A549 (cell line): Measurements from ENCODE around the gene CILP2. TPM values are rescaled to one million over a fixed set of nuclear protein-coding genes. Genes with fewer than 3 reads are reported as not detected.

Experiments
- ATAC-seq, 2 experiments: fragments of 200-7000 bp in 1 of 2; fragments of >200 bp in 1 of 2; cut with Nextera tagmentation in 1 of 2; cut with Tn5 transposase in 1 of 2; 3 replicates each; pipeline versions ENCODE4 v1.8.0 to v1.9.1; 2018 to 2020; ENCODE audit warnings: mild to moderate bottlenecking in 1 of 2, moderate library complexity in 1 of 2
- CTCF ChIA-PET: fragments of 300-600 bp; sonication (Branson Sonifier 250); formaldehyde crosslinking; extraction: SDS; loops from one replicate; lab custom pipeline; 2021; ENCODE audit warnings: antibody characterized with exemption, inconsistent platforms; lab: Yijun Ruan, JAX
- POLR2A ChIA-PET: fragments of 350-600 bp; formaldehyde crosslinking; extraction: SDS; loops from one replicate; lab custom pipeline; 2021; ENCODE audit warnings: antibody characterized with exemption, inconsistent platforms; lab: Yijun Ruan, JAX
- DNase-seq, 2 experiments: peaks; one replicate each; pipeline versions ENCODE4 v3.0.0 to v3.0.0-alpha.2; 2011 to 2016; ENCODE audit warnings: low read depth in 1 of 2, low spot score in 1 of 2
- FAIRE-seq: peaks from 2 replicates; lab custom pipeline; 2011; peaks lifted over from hg19 to GRCh38; lab: Jason Lieb, UNC
- H3K27ac ChIP-seq, 2 experiments: fragments of >200 bp; sonication (Bioruptor Twin); formaldehyde crosslinking; 3 replicates each; pipeline ENCODE4 v1.5.1; 2016 to 2017
- H3K4me1 ChIP-seq: fragments of >200 bp; sonication (Bioruptor Twin); formaldehyde crosslinking; 3 replicates; pipeline ENCODE4 v1.6.1; 2016
- H3K4me2 ChIP-seq: fragments of >200 bp; sonication (Bioruptor Twin); formaldehyde crosslinking; 3 replicates; pipeline ENCODE4 v1.6.1; 2016
- H3K4me3 ChIP-seq: fragments of >200 bp; sonication (Bioruptor Twin); formaldehyde crosslinking; 3 replicates; pipeline ENCODE4 v1.5.1; 2016
- H3K9me3 ChIP-seq: fragments of >200 bp; sonication (Bioruptor Twin); formaldehyde crosslinking; 3 replicates; pipeline ENCODE4 v1.6.1; 2016
- BHLHE40 ChIP-seq: IDR thresholded peaks from 2 replicates; pipeline ENCODE4 v1.6.1; 2012; ENCODE audit warnings: low read depth, low read length, inconsistent platforms
- CBX8 ChIP-seq: fragments of 200-600 bp; sonication (generic); IDR thresholded peaks from 2 replicates; pipeline ENCODE4 v1.6.1; 2016
- CEBPB ChIP-seq, 2 experiments: fragments of >200 bp in 1 of 2; sonication (Bioruptor Twin) in 1 of 2; formaldehyde crosslinking in 1 of 2; IDR thresholded peaks; 2 replicates each; pipeline ENCODE4 v1.6.1; 2012 to 2016
- CHD4 ChIP-seq: fragments of 200-600 bp; sonication (generic); IDR thresholded peaks from 2 replicates; pipeline ENCODE4 v1.6.1; 2016; ENCODE audit warnings: antibody characterized with exemption, mild to moderate bottlenecking, borderline replicate concordance
- ESRRA ChIP-seq: fragments of 150-350 bp; IDR thresholded peaks from 2 replicates; pipeline ENCODE4 v1.6.1; 2014; ENCODE audit warnings: mild to moderate bottlenecking, low read length, borderline replicate concordance
- HOXA7 ChIP-seq: fragments of 250-450 bp; sonication (Bioruptor Pico); IDR thresholded peaks from 2 replicates; pipeline ENCODE4 v1.5.0; 2020; ENCODE audit warnings: mild to moderate bottlenecking, moderate library complexity
- JUN ChIP-seq, 2 experiments: fragments of >200 bp; sonication (Bioruptor Twin); formaldehyde crosslinking; IDR thresholded peaks; 2 replicates in 1 of 2; 3 replicates in 1 of 2; pipeline ENCODE4 v1.6.1; 2016 to 2017
- NR3C1 ChIP-seq: fragments of >200 bp; sonication (Bioruptor Twin); formaldehyde crosslinking; IDR thresholded peaks from 3 replicates; pipeline ENCODE4 v1.6.1; 2017
- PHF8 ChIP-seq: fragments of 200-600 bp; sonication (generic); IDR thresholded peaks from 2 replicates; pipeline ENCODE4 v1.6.1; 2016; ENCODE audit warnings: low read depth, mild to moderate bottlenecking, antibody characterized with exemption, moderate library complexity, borderline replicate concordance
- RARB ChIP-seq: fragments of 250-450 bp; sonication (Bioruptor Pico); IDR thresholded peaks from 2 replicates; pipeline ENCODE4 v1.8.0; 2021; ENCODE audit warnings: mild to moderate bottlenecking, moderate library complexity
- SREBF2 ChIP-seq: fragments of 450-650 bp; IDR thresholded peaks from 2 replicates; pipeline ENCODE4 v1.6.1; 2014; ENCODE audit warnings: mild to moderate bottlenecking, moderate library complexity
- TFCP2L1 ChIP-seq: fragments of 250-450 bp; sonication (Bioruptor Pico); IDR thresholded peaks from 2 replicates; pipeline ENCODE4 v1.5.0; 2021; ENCODE audit warnings: mild to moderate bottlenecking
- ZC3H11A ChIP-seq: fragments of 450-650 bp; IDR thresholded peaks from 2 replicates; pipeline ENCODE4 v1.6.1; 2014; ENCODE audit warnings: antibody characterized with exemption, mild to moderate bottlenecking
- WGBS: methylation state at CpG from one replicate; pipeline ENCODE4 v1.1.6; 2017; ENCODE audit errors: missing lambda C conversion rate; 5-methylcytosine and 5-hydroxymethylcytosine counted together
- polyA plus RNA-seq, 4 experiments: library from polyadenylated mRNA; depleted of rRNA in 3 of 4; stranded (reverse); fragments of >200 nt; fragmentation: RNase III in 1 of 4; extraction: RNeasy Plus Mini Kit Qiagen cat#74134 plus additional on column Dnase treatment in 1 of 4; gene quantifications; 2 replicates in 3 of 4; 3 replicates in 1 of 4; pipeline ENCODE4 v1.2.3, GENCODE V29; 2011 to 2017
- TF ChIP-seq, protein P1 (sequence below): fragments of 250-450 bp; sonication (Bioruptor Pico); IDR thresholded peaks from 2 replicates; pipeline ENCODE4 v1.5.0; 2021; ENCODE audit warnings: mild to moderate bottlenecking, moderate library complexity, borderline replicate concordance
- TF ChIP-seq, protein P2 (sequence below): IDR thresholded peaks from 2 replicates; pipeline ENCODE4 v1.6.1; 2012; ENCODE audit warnings: low read depth, borderline replicate concordance
- TF ChIP-seq, protein P3 (sequence below): fragments of 150-350 bp; IDR thresholded peaks from 2 replicates; pipeline ENCODE4 v1.6.1; 2014; ENCODE audit warnings: low read depth, mild to moderate bottlenecking, low read length
- TF ChIP-seq, protein P4 (sequence below): fragments of 250-450 bp; sonication (Bioruptor Pico); IDR thresholded peaks from 2 replicates; pipeline ENCODE4 v1.5.0; 2020; ENCODE audit warnings: low read depth, mild to moderate bottlenecking, moderate library complexity
- TF ChIP-seq, protein P5 (sequence below): fragments of >200 bp; sonication (Bioruptor Twin); formaldehyde crosslinking; IDR thresholded peaks from 3 replicates; pipeline ENCODE4 v1.6.1; 2016

Gene CILP2
- polyA plus RNA-seq, 2 of the 4 experiments (the other 2 are of a cell fraction): 0.17 TPM

DNA sequence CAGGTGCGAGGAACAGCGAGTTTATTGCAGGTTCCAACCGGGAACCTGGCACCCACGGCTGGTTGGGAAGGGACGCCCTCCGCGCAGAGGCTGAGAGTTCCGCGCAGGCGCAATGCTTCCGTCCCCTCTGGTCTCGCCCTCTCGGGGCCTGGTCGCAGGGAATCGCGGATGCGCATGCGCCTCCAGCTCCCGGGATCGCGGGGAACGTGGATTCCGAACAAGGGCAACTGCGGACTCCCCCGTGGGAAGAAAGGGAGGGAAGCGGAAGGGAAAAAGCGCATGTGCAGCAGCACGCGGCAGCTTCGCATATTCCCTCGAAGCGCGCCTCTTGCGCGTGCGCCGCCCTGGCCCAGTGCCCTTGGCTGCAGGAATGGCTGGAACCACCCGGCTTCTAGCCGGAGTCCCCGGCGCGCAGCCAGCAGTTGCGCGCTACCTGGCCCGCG, 23.8 kb upstream of the CILP2 start:
- no peak overlapping the region for H3K4me2 ChIP-seq
- H3K27ac ChIP-seq: no peak overlapping the region
- WGBS: 97% methylated on average over 33 of the region's 46 CpGs
- H3K4me3 ChIP-seq: no peak overlapping the region
- TF ChIP-seq ZC3H11A (no peak), NR3C1 (no peak), BHLHE40 (no peak), ESRRA (no peak), CBX8 (no peak), SREBF2 (no peak), CHD4 (no peak), RARB (CRISPR knock-in tag) (no peak), CEBPB (IDR thresholded peaks at IDR 0.05) (no peak), TFCP2L1 (CRISPR knock-in tag) (no peak)
- TF ChIP-seq, protein P1, sequence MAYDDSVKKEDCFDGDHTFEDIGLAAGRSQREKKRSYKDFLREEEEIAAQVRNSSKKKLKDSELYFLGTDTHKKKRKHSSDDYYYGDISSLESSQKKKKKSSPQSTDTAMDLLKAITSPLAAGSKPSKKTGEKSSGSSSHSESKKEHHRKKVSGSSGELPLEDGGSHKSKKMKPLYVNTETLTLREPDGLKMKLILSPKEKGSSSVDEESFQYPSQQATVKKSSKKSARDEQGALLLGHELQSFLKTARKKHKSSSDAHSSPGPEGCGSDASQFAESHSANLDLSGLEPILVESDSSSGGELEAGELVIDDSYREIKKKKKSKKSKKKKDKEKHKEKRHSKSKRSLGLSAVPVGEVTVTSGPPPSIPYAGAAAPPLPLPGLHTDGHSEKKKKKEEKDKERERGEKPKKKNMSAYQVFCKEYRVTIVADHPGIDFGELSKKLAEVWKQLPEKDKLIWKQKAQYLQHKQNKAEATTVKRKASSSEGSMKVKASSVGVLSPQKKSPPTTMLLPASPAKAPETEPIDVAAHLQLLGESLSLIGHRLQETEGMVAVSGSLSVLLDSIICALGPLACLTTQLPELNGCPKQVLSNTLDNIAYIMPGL: no peak
- TF ChIP-seq, protein P2, sequence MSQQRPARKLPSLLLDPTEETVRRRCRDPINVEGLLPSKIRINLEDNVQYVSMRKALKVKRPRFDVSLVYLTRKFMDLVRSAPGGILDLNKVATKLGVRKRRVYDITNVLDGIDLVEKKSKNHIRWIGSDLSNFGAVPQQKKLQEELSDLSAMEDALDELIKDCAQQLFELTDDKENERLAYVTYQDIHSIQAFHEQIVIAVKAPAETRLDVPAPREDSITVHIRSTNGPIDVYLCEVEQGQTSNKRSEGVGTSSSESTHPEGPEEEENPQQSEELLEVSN: no peak
- TF ChIP-seq, protein P3, sequence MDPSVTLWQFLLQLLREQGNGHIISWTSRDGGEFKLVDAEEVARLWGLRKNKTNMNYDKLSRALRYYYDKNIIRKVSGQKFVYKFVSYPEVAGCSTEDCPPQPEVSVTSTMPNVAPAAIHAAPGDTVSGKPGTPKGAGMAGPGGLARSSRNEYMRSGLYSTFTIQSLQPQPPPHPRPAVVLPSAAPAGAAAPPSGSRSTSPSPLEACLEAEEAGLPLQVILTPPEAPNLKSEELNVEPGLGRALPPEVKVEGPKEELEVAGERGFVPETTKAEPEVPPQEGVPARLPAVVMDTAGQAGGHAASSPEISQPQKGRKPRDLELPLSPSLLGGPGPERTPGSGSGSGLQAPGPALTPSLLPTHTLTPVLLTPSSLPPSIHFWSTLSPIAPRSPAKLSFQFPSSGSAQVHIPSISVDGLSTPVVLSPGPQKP: no peak
- H3K4me1 ChIP-seq: peaks cover 8% of the 10 kb centered on the region; the same call in 2 of the 3 replicates
- FAIRE-seq (no peak), DNase-seq (no peak), ATAC-seq (no peak)
- ChIA-PET POLR2A (no interaction called here), CTCF (interaction anchor here (0.7 to 1.4 kb wide), 2 partner anchors 24 to 40 kb away, joined by 3 read pairs; no protein-coding TSS in a partner anchor)
- no peaks in the 10 kb centered on the region for H3K9me3 ChIP-seq

DNA sequence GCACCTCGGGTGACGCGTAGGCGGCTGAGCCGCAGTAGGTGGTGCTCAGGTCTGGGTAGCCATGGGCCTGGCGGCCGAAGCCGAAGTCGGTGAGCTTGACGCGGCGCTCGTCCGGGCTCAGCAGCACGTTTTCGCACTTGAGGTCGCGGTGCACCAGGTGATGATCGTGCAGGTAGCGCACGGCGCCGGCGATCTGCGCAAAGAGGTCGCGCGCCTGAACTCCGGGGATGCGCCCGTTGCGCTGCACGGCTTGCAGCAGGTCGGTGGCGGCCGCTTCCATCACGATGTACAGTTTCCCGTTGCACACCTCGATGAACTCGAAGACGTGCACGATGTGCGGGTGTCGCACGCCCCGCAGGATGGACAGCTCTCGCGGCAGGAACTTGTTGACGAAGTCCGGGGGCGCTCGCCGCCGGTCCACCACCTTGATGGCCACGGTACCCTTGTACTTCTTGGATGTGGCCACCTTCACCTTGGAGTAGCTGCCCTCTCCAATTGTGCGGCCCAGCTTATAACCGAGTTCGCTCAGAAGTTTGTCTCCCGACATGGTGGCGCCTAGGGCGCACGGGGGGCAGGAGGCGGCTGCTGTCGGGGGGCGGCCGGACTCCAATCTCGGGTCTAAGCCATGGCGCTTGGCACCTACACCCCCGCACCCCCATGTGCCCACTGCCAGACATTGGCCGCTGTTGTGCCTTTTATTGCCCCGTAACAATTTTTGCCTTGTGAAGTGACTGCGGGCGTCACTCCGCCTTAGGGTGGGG, 23.0 kb upstream of the CILP2 start, which contains the start of gene TSSK6:
TSSK6 (minus strand) TSS at position 668 of the 761 bp plus-strand sequence; CDS start at position 547, 121 bp downstream.
- CTCF ChIA-PET: interaction anchor here (0.5 to 2.0 kb wide), 4 partner anchors 14 to 39 kb away, joined by 3 to 7 read pairs (median 3); no protein-coding TSS in a partner anchor
- 97% methylated on average over 69 of the region's 74 CpGs for WGBS
- TF ChIP-seq HOXA7: no peak
- TF ChIP-seq, protein P4, sequence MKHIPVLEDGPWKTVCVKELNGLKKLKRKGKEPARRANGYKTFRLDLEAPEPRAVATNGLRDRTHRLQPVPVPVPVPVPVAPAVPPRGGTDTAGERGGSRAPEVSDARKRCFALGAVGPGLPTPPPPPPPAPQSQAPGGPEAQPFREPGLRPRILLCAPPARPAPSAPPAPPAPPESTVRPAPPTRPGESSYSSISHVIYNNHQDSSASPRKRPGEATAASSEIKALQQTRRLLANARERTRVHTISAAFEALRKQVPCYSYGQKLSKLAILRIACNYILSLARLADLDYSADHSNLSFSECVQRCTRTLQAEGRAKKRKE (CRISPR knock-in tag): no peak
- TF ChIP-seq, protein P5, sequence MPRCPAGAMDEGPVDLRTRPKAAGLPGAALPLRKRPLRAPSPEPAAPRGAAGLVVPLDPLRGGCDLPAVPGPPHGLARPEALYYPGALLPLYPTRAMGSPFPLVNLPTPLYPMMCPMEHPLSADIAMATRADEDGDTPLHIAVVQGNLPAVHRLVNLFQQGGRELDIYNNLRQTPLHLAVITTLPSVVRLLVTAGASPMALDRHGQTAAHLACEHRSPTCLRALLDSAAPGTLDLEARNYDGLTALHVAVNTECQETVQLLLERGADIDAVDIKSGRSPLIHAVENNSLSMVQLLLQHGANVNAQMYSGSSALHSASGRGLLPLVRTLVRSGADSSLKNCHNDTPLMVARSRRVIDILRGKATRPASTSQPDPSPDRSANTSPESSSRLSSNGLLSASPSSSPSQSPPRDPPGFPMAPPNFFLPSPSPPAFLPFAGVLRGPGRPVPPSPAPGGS: no peak
- TF ChIP-seq PHF8: no peak
- no peak for TF ChIP-seq JUN (IDR thresholded peaks at IDR 0.05)
- TF ChIP-seq, all 56 proteins: peak for 0
- peaks cover 8% of the 10 kb centered on the region; the same call in 2 of the 3 replicates for H3K4me1 ChIP-seq
- DNase-seq: no peak
- H3K4me3 ChIP-seq: peak within 1 kb of the TSS; percentile 88
- no peak for FAIRE-seq
- H3K4me2 ChIP-seq: peak within 1 kb of the TSS; percentile 91
- POLR2A ChIA-PET: interaction anchor here (0.8 to 1.1 kb wide), 2 partner anchors 15 to 129 kb away, joined by 4 to 5 read pairs; no protein-coding TSS in a partner anchor
- H3K27ac ChIP-seq: peak within 1 kb of the TSS; percentile 85 to 96
- no peaks in the 10 kb centered on the region for H3K9me3 ChIP-seq
- ATAC-seq: no peak; a peak in 1 of 6 replicates
